ENCODE results near the gene GNGT2. TPM values are rescaled to one million over a fixed set of nuclear protein-coding genes. Genes with fewer than 3 reads are reported as not detected.
"Not testable (repeated sequence)": the region's sequence is repeated elsewhere in the genome, so short reads cannot be mapped to it uniquely, and the experiment has no call there.

The GNGT2 gene
- total and polyA plus RNA-seq, 2 of the 4 experiments (the other 2 are of a cell fraction) = 0.18 to 0.79 TPM

DNA sequence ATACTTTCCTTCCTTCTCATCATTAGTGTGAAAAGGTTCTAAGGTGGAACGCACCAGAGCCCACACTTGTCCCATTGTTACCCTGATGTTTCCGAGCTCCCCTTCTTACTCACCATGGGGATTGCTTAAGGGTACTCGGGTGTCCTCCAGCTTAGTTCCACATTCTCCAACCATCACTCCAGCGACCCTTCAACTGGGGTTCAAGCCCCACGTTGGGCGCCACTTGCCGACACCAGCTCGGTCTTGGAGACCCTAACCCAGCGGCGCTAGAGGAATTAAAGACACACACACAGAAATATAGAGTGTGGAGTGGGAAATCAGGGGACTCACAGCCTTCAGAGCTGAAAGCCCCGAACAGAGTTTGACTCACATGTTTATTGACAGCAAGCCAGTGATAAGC lies 34.4 kb downstream of the GNGT2 start:
- H3K14ac ChIP-seq (replicated peaks; ENCODE audit: low read depth, low read length); DNase-seq; H3K36me3 ChIP-seq (ENCODE audit: control insufficient read depth, insufficient read depth, low read length); CTCF ChIA-PET; H3K27ac ChIP-seq (ENCODE audit: insufficient read depth, low read length); POLR2A ChIA-PET (ENCODE audit: unreplicated experiment); H3K27me3 ChIP-seq (ENCODE audit: control insufficient read depth, insufficient read depth, low read length); H2AK9ac ChIP-seq (replicated peaks; ENCODE audit: low read depth, low read length, poor library complexity); H3K4me1 ChIP-seq (ENCODE audit: control insufficient read depth, insufficient read depth, low read length); intact Hi-C loops (cut with micrococcal nuclease); H2BK120ac ChIP-seq (ENCODE audit: low read depth, low read length); H2BK5ac ChIP-seq (ENCODE audit: low read depth, low read length, poor library complexity, severe bottlenecking); dilution Hi-C loops (cut with HindIII; ENCODE audit: low sequenced_read_pairs, unreplicated experiment); H3K4me3 ChIP-seq (ENCODE audit: insufficient read depth, low read depth, low read length); H2BK15ac ChIP-seq (ENCODE audit: low read depth, low read length); ATAC-seq (ENCODE audit: low read depth); H2BK20ac ChIP-seq (ENCODE audit: low read depth, low read length); H4K8ac ChIP-seq (ENCODE audit: low read depth in 2 of 2, low read length in 2 of 2); H2AFZ ChIP-seq (replicated peaks; ENCODE audit: low read length, poor library complexity); H4K5ac ChIP-seq (ENCODE audit: low read depth, low read length); H3K4me2 ChIP-seq (ENCODE audit: low read depth, low read length); H3K9ac ChIP-seq (ENCODE audit: low read depth, low read length); H3K56ac ChIP-seq (ENCODE audit: extremely low read depth, insufficient read depth, low read length); H4K20me1 ChIP-seq (ENCODE audit: insufficient read depth, low read length); H4K91ac ChIP-seq (ENCODE audit: insufficient read depth, low read depth, low read length); H2AK5ac ChIP-seq (ENCODE audit: low read depth, low read length); in situ Hi-C loops (cut with MboI; ENCODE audit: low sequenced_read_pairs); H3K4ac ChIP-seq (ENCODE audit: low read depth, low read length); H3K9me1 ChIP-seq (ENCODE audit: insufficient read depth, low read length); H3K23ac ChIP-seq (ENCODE audit: low read depth, low read length); H3K79me1 ChIP-seq (ENCODE audit: low read depth in 1 of 2, low read length in 2 of 2); BruUV-seq (replicated peaks); H3K18ac ChIP-seq (ENCODE audit: low read depth, low read length): not testable (repeated sequence)
- peaks cover 16% of the 10 kb centered on the region for H3K9me3 ChIP-seq (ENCODE audit: control insufficient read depth, insufficient read depth, low read length)
- WGBS, 2 experiments (ENCODE audit: extremely low coverage in 2 of 2, insufficient read length in 1 of 2) = no CpG with 5 or more reads among the region's 11 CpGs

DNA sequence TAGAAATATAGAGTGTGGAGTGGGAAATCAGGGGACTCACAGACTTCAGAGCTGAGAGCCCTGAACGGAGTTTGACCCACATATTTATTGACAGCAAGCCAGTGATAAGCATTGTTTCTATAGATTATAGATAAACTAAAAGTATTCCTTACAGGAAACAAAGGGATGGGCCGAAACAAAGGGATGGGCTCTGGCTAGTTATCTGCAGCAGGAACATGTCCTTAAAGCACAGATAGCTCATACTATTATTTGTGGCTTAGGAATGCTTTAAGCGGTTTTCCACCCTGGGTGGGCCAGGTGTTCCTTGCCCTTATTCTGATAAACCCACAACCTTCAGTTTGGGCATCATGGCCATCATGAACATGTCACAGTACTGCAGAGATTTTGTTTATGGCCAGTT lies 39.7 kb downstream of the GNGT2 start:
- H3K36me3 ChIP-seq (ENCODE audit: control insufficient read depth, insufficient read depth, low read length); in situ Hi-C loops (cut with MboI; ENCODE audit: low sequenced_read_pairs); H2BK120ac ChIP-seq (ENCODE audit: low read depth, low read length); H3K4me1 ChIP-seq (ENCODE audit: control insufficient read depth, insufficient read depth, low read length); H2AK5ac ChIP-seq (ENCODE audit: low read depth, low read length); H2BK15ac ChIP-seq (ENCODE audit: low read depth, low read length); H4K8ac ChIP-seq (ENCODE audit: low read depth in 2 of 2, low read length in 2 of 2); H3K9ac ChIP-seq (ENCODE audit: low read depth, low read length); dilution Hi-C loops (cut with HindIII; ENCODE audit: low sequenced_read_pairs, unreplicated experiment); ATAC-seq (ENCODE audit: low read depth); H3K4me3 ChIP-seq (ENCODE audit: insufficient read depth, low read depth, low read length); H2AK9ac ChIP-seq (replicated peaks; ENCODE audit: low read depth, low read length, poor library complexity); H3K4me2 ChIP-seq (ENCODE audit: low read depth, low read length); H3K27ac ChIP-seq (ENCODE audit: insufficient read depth, low read length); H3K56ac ChIP-seq (ENCODE audit: extremely low read depth, insufficient read depth, low read length); H3K79me1 ChIP-seq (ENCODE audit: low read depth in 1 of 2, low read length in 2 of 2); H4K91ac ChIP-seq (ENCODE audit: insufficient read depth, low read depth, low read length); H4K5ac ChIP-seq (ENCODE audit: low read depth, low read length); H2BK5ac ChIP-seq (ENCODE audit: low read depth, low read length, poor library complexity, severe bottlenecking); H3K18ac ChIP-seq (ENCODE audit: low read depth, low read length); H3K9me1 ChIP-seq (ENCODE audit: insufficient read depth, low read length); H3K23ac ChIP-seq (ENCODE audit: low read depth, low read length); H3K14ac ChIP-seq (replicated peaks; ENCODE audit: low read depth, low read length); H2AFZ ChIP-seq (replicated peaks; ENCODE audit: low read length, poor library complexity); H2BK20ac ChIP-seq (ENCODE audit: low read depth, low read length); H3K4ac ChIP-seq (ENCODE audit: low read depth, low read length); intact Hi-C loops (cut with micrococcal nuclease); BruUV-seq (replicated peaks); DNase-seq; H4K20me1 ChIP-seq (ENCODE audit: insufficient read depth, low read length): not testable (repeated sequence)
- POLR2A ChIA-PET (ENCODE audit: unreplicated experiment) = interaction anchor here (0.7 kb wide), 1 partner anchor 108 kb away, joined by 3 read pairs; no protein-coding TSS in a partner anchor
- CTCF ChIA-PET = interaction anchor here (0.9 kb wide), 1 partner anchor 9 kb away, joined by 3 read pairs; no protein-coding TSS in a partner anchor
- no CpG with 5 or more reads among the region's 3 CpGs for WGBS, 2 experiments (ENCODE audit: extremely low coverage in 2 of 2, insufficient read length in 1 of 2)
- Histone ChIP-seq H3K27me3 (ENCODE audit: control insufficient read depth, insufficient read depth, low read length) (peaks cover 48% of the 10 kb centered on the region), H3K9me3 (ENCODE audit: control insufficient read depth, insufficient read depth, low read length) (peaks cover 15% of the 10 kb centered on the region)

Measured in IMR-90 (cell line).